IMR-90 (cell line): ENCODE measurements around the gene SLC4A5. TPM values are rescaled to one million over a fixed set of nuclear protein-coding genes. Genes with fewer than 3 reads are reported as not detected.
A peak's percentile ranks its signal among the peaks of the same experiment; 100 is the strongest.

Experiments
- ATAC-seq: fragments of 200-7000 bp; cut with Tn5 transposase; 2 replicates; pipeline ENCODE4 v1.9.1; 2020; ENCODE audit warnings: low read depth, mild to moderate bottlenecking, moderate library complexity
- BruUV-seq: library from RNA; stranded (reverse); fragments of 400-500 nt; replicated peaks from 2 replicates; lab custom pipeline; 2021; lab: Mats Ljungman, UMichigan
- CTCF ChIA-PET: fragments of 300-600 bp; formaldehyde crosslinking; extraction: SDS; loops from one replicate; lab custom pipeline; 2021; ENCODE audit warnings: antibody characterized with exemption; lab: Yijun Ruan, JAX
- POLR2A ChIA-PET: fragments of 300-600 bp; sonication (Branson Sonifier 250); formaldehyde crosslinking; loops from one replicate; lab custom pipeline; 2022; ENCODE audit warnings: antibody characterized with exemption; ENCODE audit not compliant: unreplicated experiment; lab: Charles Lee
- DNase-seq: peaks from one replicate; pipeline ENCODE4 v3.0.0; 2013
- H2AFZ ChIP-seq: replicated peaks from 2 replicates; pipeline ENCODE3; 2013; ENCODE audit warnings: low read length, mild to moderate bottlenecking; ENCODE audit not compliant: poor library complexity
- H2AK5ac ChIP-seq: 2 replicates; pipeline ENCODE4 v1.6.1; 2013; ENCODE audit warnings: low read depth, low read length, inconsistent platforms
- H2AK9ac ChIP-seq: replicated peaks from 2 replicates; pipeline ENCODE3; 2013; ENCODE audit warnings: mild to moderate bottlenecking, low read depth, low read length, moderate library complexity; ENCODE audit not compliant: poor library complexity
- H2BK120ac ChIP-seq: 2 replicates; pipeline ENCODE4 v1.6.1; 2013; ENCODE audit warnings: low read depth, low read length, inconsistent platforms
- H2BK15ac ChIP-seq: 3 replicates; pipeline ENCODE4 v1.6.1; 2013; ENCODE audit warnings: low read depth, low read length, inconsistent platforms
- H2BK20ac ChIP-seq: 2 replicates; pipeline ENCODE4 v1.6.1; 2013; ENCODE audit warnings: low read depth, mild to moderate bottlenecking, inconsistent platforms, low read length, moderate library complexity
- H2BK5ac ChIP-seq: 2 replicates; pipeline ENCODE4 v1.6.1; 2013; ENCODE audit warnings: mild to moderate bottlenecking, low read depth, low read length, inconsistent platforms; ENCODE audit not compliant: poor library complexity, severe bottlenecking
- H3K14ac ChIP-seq: replicated peaks from 2 replicates; pipeline ENCODE4 v1.6.1; 2013; ENCODE audit warnings: low read depth, low read length, inconsistent platforms
- H3K18ac ChIP-seq: 2 replicates; pipeline ENCODE4 v1.6.1; 2013; ENCODE audit warnings: low read depth, low read length, control low read depth
- H3K23ac ChIP-seq: 2 replicates; pipeline ENCODE4 v1.6.1; 2013; ENCODE audit warnings: low read depth, low read length, inconsistent platforms
- H3K27ac ChIP-seq: 2 replicates; pipeline ENCODE4 v1.5.1; 2013; ENCODE audit warnings: mild to moderate bottlenecking, control low read depth, low read length; ENCODE audit not compliant: insufficient read depth
- H3K27me3 ChIP-seq: 2 replicates; pipeline ENCODE4 v1.6.1; 2013; ENCODE audit warnings: low read length; ENCODE audit not compliant: control insufficient read depth, insufficient read depth
- H3K36me3 ChIP-seq: 2 replicates; pipeline ENCODE4 v1.6.1; 2013; ENCODE audit warnings: low read length, mixed read lengths; ENCODE audit not compliant: control insufficient read depth, insufficient read depth
- H3K4ac ChIP-seq: 2 replicates; pipeline ENCODE4 v1.6.1; 2013; ENCODE audit warnings: low read depth, low read length, inconsistent platforms
- H3K4me1 ChIP-seq: 2 replicates; pipeline ENCODE4 v1.6.1; 2013; ENCODE audit warnings: low read length, mixed read lengths; ENCODE audit not compliant: control insufficient read depth, insufficient read depth
- H3K4me2 ChIP-seq: 2 replicates; pipeline ENCODE4 v1.6.1; 2013; ENCODE audit warnings: low read depth, mild to moderate bottlenecking, control low read depth, low read length, moderate library complexity
- H3K4me3 ChIP-seq: 2 replicates; pipeline ENCODE4 v1.5.1; 2013; ENCODE audit warnings: low read depth, mild to moderate bottlenecking, control low read depth, low read length, moderate library complexity; ENCODE audit not compliant: insufficient read depth
- H3K56ac ChIP-seq: 2 replicates; pipeline ENCODE4 v1.6.1; 2013; ENCODE audit warnings: low read length, inconsistent platforms; ENCODE audit not compliant: insufficient read depth; ENCODE audit errors: extremely low read depth
- H3K79me1 ChIP-seq, 2 experiments: 2 replicates each; pipeline ENCODE4 v1.6.1; 2013; ENCODE audit warnings: low read length in 2 of 2, inconsistent platforms in 1 of 2, low read depth in 1 of 2
- H3K9ac ChIP-seq: 2 replicates; pipeline ENCODE4 v1.6.1; 2013; ENCODE audit warnings: low read depth, low read length, control low read depth
- H3K9me1 ChIP-seq: 2 replicates; pipeline ENCODE4 v1.6.1; 2013; ENCODE audit warnings: low read length, inconsistent platforms; ENCODE audit not compliant: insufficient read depth
- H3K9me3 ChIP-seq: 2 replicates; pipeline ENCODE4 v1.6.1; 2013; ENCODE audit warnings: low read length; ENCODE audit not compliant: control insufficient read depth, insufficient read depth
- H4K20me1 ChIP-seq: 2 replicates; pipeline ENCODE4 v1.6.1; 2013; ENCODE audit warnings: low read length, inconsistent platforms; ENCODE audit not compliant: insufficient read depth
- H4K5ac ChIP-seq: 2 replicates; pipeline ENCODE4 v1.6.1; 2013; ENCODE audit warnings: mild to moderate bottlenecking, low read depth, low read length, control low read depth
- H4K8ac ChIP-seq, 2 experiments: 2 replicates each; pipeline ENCODE4 v1.6.1; 2013; ENCODE audit warnings: low read depth in 2 of 2, low read length in 2 of 2, control low read depth in 1 of 2, inconsistent platforms in 1 of 2
- H4K91ac ChIP-seq: 2 replicates; pipeline ENCODE4 v1.6.1; 2013; ENCODE audit warnings: low read depth, low read length, inconsistent platforms; ENCODE audit not compliant: insufficient read depth
- BHLHE40 ChIP-seq: fragments of 150-350 bp; IDR thresholded peaks from 2 replicates; pipeline ENCODE4 v1.6.1; 2016; ENCODE audit warnings: mild to moderate bottlenecking, low read depth, low read length
- CTCF ChIP-seq: conservative IDR thresholded peaks from 2 replicates; pipeline ENCODE4 v1.5.1; 2012; ENCODE audit warnings: mild to moderate bottlenecking, low read depth, low read length, improper control_type of control experiment
- FOS ChIP-seq: fragments of 150-350 bp; IDR thresholded peaks from 2 replicates; pipeline ENCODE4 v1.6.1; 2016; ENCODE audit warnings: low read depth, low read length
- RAD21 ChIP-seq: IDR thresholded peaks from 2 replicates; pipeline ENCODE4 v1.6.1; 2012; ENCODE audit warnings: low read length, improper control_type of control experiment
- RCOR1 ChIP-seq: IDR thresholded peaks from 2 replicates; pipeline ENCODE4 v1.6.1; 2012; ENCODE audit warnings: mild to moderate bottlenecking, low read length, improper control_type of control experiment; ENCODE audit not compliant: insufficient replicate concordance
- RFX5 ChIP-seq: IDR thresholded peaks from 2 replicates; pipeline ENCODE4 v1.8.0; 2012; ENCODE audit warnings: low read depth, mild to moderate bottlenecking, low read length, moderate library complexity
- SMC3 ChIP-seq: fragments of 150-350 bp; IDR thresholded peaks from 2 replicates; pipeline ENCODE4 v1.6.1; 2016; ENCODE audit warnings: low read depth, mild to moderate bottlenecking, antibody characterized with exemption, low read length, moderate library complexity
- WGBS, 2 experiments: methylation state at CpG; one replicate each; pipeline versions ENCODE4 v1.1.5 to v1.1.7; 2013; ENCODE audit warnings: missing lambda C conversion rate in 2 of 2; ENCODE audit not compliant: insufficient read length in 1 of 2; ENCODE audit errors: extremely low coverage in 2 of 2; 5-methylcytosine and 5-hydroxymethylcytosine counted together
- dilution Hi-C: fragments of 300-500 bp; cut with HindIII; formaldehyde crosslinking; loops from one replicate; pipeline ENCODE4 v1.14.3; 2018; ENCODE audit warnings: low sequenced_read_pairs; ENCODE audit not compliant: unreplicated experiment
- in situ Hi-C: fragments of 300-500 bp; cut with MboI; formaldehyde crosslinking; loops from 3 replicates; pipeline ENCODE4 v1.14.3; 2019; ENCODE audit warnings: low sequenced_read_pairs, inconsistent platforms, mixed read lengths
- intact Hi-C: fragments of 100-400 bp; cut with micrococcal nuclease; formaldehyde crosslinking; loops from 2 replicates; pipeline ENCODE4 v1.10.0; 2022
- polyA plus RNA-seq, 3 experiments: library from polyadenylated mRNA; depleted of rRNA; stranded (reverse); fragments of >200 nt; gene quantifications; 2 replicates each; pipeline ENCODE4 v1.2.3, GENCODE V29; 2012; ENCODE audit warnings: low replicate concordance in 1 of 3
- total RNA-seq: library from RNA; depleted of rRNA; stranded (reverse); fragments of >200 nt; gene quantifications from 2 replicates; pipeline ENCODE4 v1.2.3, GENCODE V29; 2012

SLC4A5 gene
- total and polyA plus RNA-seq, 2 of the 4 experiments (the other 2 are of a cell fraction) = 0.18 to 0.22 TPM

DNA sequence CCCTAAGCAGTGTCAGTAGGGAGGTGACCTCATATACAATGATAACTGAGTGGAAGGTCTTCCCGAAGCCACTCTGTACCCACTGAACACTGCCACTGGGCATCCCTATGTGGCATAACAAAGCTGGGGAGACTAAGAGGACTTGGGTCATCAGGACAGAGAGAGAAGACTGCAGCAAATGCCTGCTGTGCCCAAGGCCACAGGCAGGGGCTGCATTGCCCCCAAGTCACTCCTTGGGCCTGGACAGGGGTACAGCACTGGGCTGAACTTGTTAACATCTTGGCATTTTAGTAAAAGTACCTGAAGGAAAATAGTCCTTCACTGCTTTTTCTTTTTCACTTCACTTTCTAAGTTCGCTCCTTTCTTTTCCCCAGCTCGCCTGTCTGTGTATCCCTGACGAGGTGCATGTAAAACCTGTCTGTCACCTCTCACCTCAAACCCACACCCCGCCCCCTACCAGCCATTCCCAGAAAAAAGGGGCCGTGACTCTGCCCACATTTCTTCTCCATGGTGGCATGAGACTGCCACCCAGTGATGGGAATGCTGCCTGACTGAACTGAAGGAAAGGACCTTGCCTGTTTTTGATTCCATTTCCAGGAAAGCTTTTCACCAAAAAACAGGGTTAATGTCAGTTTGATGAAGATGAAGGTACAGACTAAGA lies 81.9 kb downstream of the SLC4A5 start:
- Histone ChIP-seq H4K91ac (no peak overlapping the region), H3K27me3 (peaks cover 36% of the 10 kb centered on the region), H4K8ac (no peak overlapping the region), H3K4me1 (no peaks in the 10 kb centered on the region), H3K36me3 (no peaks in the 10 kb centered on the region), H3K79me1 (no peaks in the 10 kb centered on the region), H2AK5ac (no peak overlapping the region), H3K9ac (no peak overlapping the region), H2BK120ac (no peak overlapping the region), H2AK9ac (no peak overlapping the region), H3K18ac (no peak overlapping the region), H3K4me3 (no peak overlapping the region), H4K5ac (no peak overlapping the region), H3K9me3 (no peaks in the 10 kb centered on the region), H3K4ac (no peak overlapping the region), H2BK5ac (no peak overlapping the region), H3K9me1 (no peaks in the 10 kb centered on the region), H2BK15ac (no peak overlapping the region), H3K56ac (no peak overlapping the region), H3K14ac (no peak overlapping the region), H3K23ac (no peak overlapping the region), H4K20me1 (no peaks in the 10 kb centered on the region), H3K27ac (no peak overlapping the region), H2AFZ (no peak overlapping the region), H3K4me2 (no peak overlapping the region), H2BK20ac (no peak overlapping the region)
- no peak for DNase-seq
- TF ChIP-seq RAD21 (peak; percentile 58), CTCF (peak; percentile 68), RFX5 (no peak), SMC3 (peak; percentile 34; the same call in 1 of the 2 replicates), BHLHE40 (no peak), RCOR1 (no peak), FOS (no peak)
- dilution Hi-C loops (no loop called here), in situ Hi-C loops (no loop called here), intact Hi-C loops (no loop called here)
- ATAC-seq = peak; percentile 91
- CTCF ChIA-PET = interaction anchor here (0.5 to 0.6 kb wide), 2 partner anchors 12 to 1617 kb away, joined by 3 to 5 read pairs; no protein-coding TSS in a partner anchor
- no TSS peak for BruUV-seq
- POLR2A ChIA-PET = interaction anchor here (0.6 kb wide), 1 partner anchor 112 kb away, joined by 3 read pairs; no protein-coding TSS in a partner anchor
- WGBS, 2 experiments = no CpG with 5 or more reads among the region's 6 CpGs
